Spleen (tissue), 11 donors: ENCODE data around the gene IQSEC1. TPM values are rescaled to one million over a fixed set of nuclear protein-coding genes. Genes with fewer than 3 reads are reported as not detected.
A peak's percentile ranks its signal among the peaks of the same experiment; 100 is the strongest.
"Not testable (repeated sequence)": the region's sequence is repeated elsewhere in the genome, so short reads cannot be mapped to it uniquely, and the experiment has no call there.

Source experiments
- DNase-seq: peaks from one replicate; pipeline ENCODE4 v3.0.0-alpha.2; 2020
- H3K27ac ChIP-seq, 8 donors: fragments of 200-600 bp; sonication (generic) in 7 of 8; 1 replicate in 4 of 8; 2 replicates in 4 of 8; pipeline versions ENCODE4 v1.5.0 to v1.8.0; 2016 to 2021; ENCODE audit warnings: inconsistent platforms in 4 of 8, mild to moderate bottlenecking in 4 of 8, moderate library complexity in 1 of 8
- H3K27me3 ChIP-seq, 7 donors: fragments of 200-600 bp; sonication (generic) in 6 of 7; replicated peaks in 1 of 7; 1 replicate in 4 of 7; 2 replicates in 3 of 7; pipeline versions ENCODE4 v1.5.0 to v1.8.0; 2016 to 2021; ENCODE audit warnings: inconsistent platforms in 3 of 7, mild to moderate bottlenecking in 1 of 7
- H3K36me3 ChIP-seq, 6 donors: fragments of 200-600 bp; sonication (generic) in 5 of 6; 1 replicate in 4 of 6; 2 replicates in 2 of 6; pipeline versions ENCODE4 v1.5.0 to v1.8.0; 2016 to 2021; ENCODE audit warnings: inconsistent platforms in 2 of 6
- H3K4me1 ChIP-seq, 6 donors: fragments of 200-600 bp; sonication (generic) in 5 of 6; 1 replicate in 3 of 6; 2 replicates in 3 of 6; pipeline versions ENCODE4 v1.5.0 to v1.8.0; 2016 to 2021; ENCODE audit warnings: inconsistent platforms in 3 of 6
- H3K4me3 ChIP-seq, 8 donors: fragments of 200-600 bp; sonication (generic) in 7 of 8; 1 replicate in 4 of 8; 2 replicates in 4 of 8; pipeline versions ENCODE4 v1.5.0 to v1.8.0; 2016 to 2021; ENCODE audit warnings: inconsistent platforms in 4 of 8, mild to moderate bottlenecking in 4 of 8, moderate library complexity in 2 of 8
- H3K9me3 ChIP-seq, 8 donors: fragments of 200-600 bp; sonication (generic) in 7 of 8; 1 replicate in 4 of 8; 2 replicates in 4 of 8; pipeline versions ENCODE4 v1.5.0 to v1.8.0; 2016 to 2021; ENCODE audit warnings: inconsistent platforms in 4 of 8
- POLR2A ChIP-seq, 3 donors: fragments of 450-650 bp; IDR thresholded peaks; one replicate each; pipeline ENCODE4 v1.5.1; 2017; ENCODE audit warnings: antibody characterized with exemption in 3 of 3, mild to moderate bottlenecking in 1 of 3
- POLR2AphosphoS5 ChIP-seq, 3 donors: sonication (generic); formaldehyde crosslinking; IDR thresholded peaks; one replicate each; pipeline ENCODE4 v1.5.1; 2017; ENCODE audit warnings: antibody characterized with exemption in 3 of 3
- WGBS, 5 donors: extraction: QIAGEN DNeasy Blood & Tissue Kit in 3 of 5; methylation state at CpG; one replicate each; pipeline versions ENCODE4 v1.1.5 to v1.1.7; 2013 to 2018; 5-methylcytosine and 5-hydroxymethylcytosine counted together
- intact Hi-C: fragments of 100-400 bp; cut with DNase I; formaldehyde crosslinking; loops from one replicate; pipeline ENCODE4 v1.15.0; 2023; ENCODE audit warnings: low total_unique reads
- polyA plus RNA-seq, 3 donors: library from polyadenylated mRNA; stranded (reverse); fragments of 200-250 nt; gene quantifications; one replicate each; pipeline ENCODE4 v1.2.1, GENCODE V29; 2013
- total RNA-seq, 7 donors: library from RNA; depleted of rRNA in 3 of 7; stranded (reverse); fragments of >200 nt in 3 of 7; fragmentation: NEBNext Ultra II Directional in 4 of 7; extraction: Animal tissue kit (Norgen Biotek cat#: 25700) in 4 of 7; gene quantifications; one replicate each; pipeline versions ENCODE4 v1.1.0 to v1.2.1, GENCODE V29; 2016 to 2021
- TF ChIP-seq, protein P1 (sequence below), 11 experiments: fragments of 200-600 bp in 7 of 11; fragments of 450-650 bp in 4 of 11; sonication (generic) in 4 of 11; IDR thresholded peaks in 8 of 11; conservative IDR thresholded peaks in 3 of 11; 1 replicate in 7 of 11; 2 replicates in 4 of 11; pipeline versions ENCODE4 v1.4.0 to v1.8.0; 2016 to 2021; ENCODE audit warnings: antibody characterized with exemption in 11 of 11, inconsistent platforms in 4 of 11, mild to moderate bottlenecking in 1 of 11
- donor health status: healthy with polysubstance abuse.
- donor health status: DM: no; HTN: no; CAD: no; lungs with moderate emphysema.
- donor health status: DM: no; HTN: no; CAD: no.
- donor health status: Bipolar disorder and iron deficiency.
- donor health status: healthy.
- donor health status: DM: no; HTN: no; CAD: no.
- donor health status: DM: yes; HTN: yes; CAD: no.

The IQSEC1 gene
- total and polyA plus RNA-seq, 10 donors: 23.0 to 170 (median 116) TPM

DNA sequence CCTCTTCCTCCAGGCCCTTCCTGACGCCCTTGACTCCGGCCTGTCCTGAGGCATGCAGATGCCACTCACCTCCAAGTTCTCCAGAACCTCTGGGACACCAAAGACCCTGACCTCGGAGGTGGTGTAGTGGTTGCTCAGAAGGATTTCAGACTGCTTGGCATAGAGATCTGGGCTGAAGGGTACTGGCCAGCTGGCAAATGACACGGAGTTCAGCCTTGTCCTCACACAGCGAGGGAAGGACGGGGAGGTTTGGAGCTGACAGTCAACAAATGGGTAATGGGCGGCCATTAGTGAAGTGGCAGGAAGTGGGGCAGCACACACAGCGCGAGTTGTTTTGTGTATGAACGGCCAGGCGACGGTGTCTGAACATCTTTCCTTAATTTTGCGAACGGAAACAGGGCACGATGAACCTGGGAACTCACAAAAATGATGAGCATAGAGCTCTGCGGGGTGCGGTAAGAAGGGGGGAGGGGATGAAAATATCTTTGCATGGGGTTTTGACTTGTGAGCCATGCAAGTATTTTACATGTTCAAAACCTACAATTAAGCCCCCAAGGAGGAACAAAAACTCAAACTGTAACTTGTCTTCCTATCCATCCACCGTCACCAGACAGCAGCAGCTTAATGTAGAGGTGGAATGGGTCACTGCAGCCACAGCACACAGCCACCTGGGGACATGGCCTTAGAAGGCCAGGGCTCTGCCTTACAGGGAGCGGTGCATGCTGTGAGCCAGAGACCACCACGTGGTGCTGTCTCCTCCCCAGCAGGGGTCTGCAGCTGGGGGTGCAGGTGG, 188.2 kb downstream of the IQSEC1 start:
- H3K27me3 ChIP-seq: peaks cover 0 to 23% (median 0%) of the 10 kb centered on the region in 7 donors
- H3K9me3 ChIP-seq: no peaks in the 10 kb centered on the region
- intact Hi-C loops: no loop called here
- TF ChIP-seq POLR2AphosphoS5 (IDR thresholded peaks at IDR 0.05): peak in 1 of 3 donors; percentile 15
- TF ChIP-seq, protein P1, sequence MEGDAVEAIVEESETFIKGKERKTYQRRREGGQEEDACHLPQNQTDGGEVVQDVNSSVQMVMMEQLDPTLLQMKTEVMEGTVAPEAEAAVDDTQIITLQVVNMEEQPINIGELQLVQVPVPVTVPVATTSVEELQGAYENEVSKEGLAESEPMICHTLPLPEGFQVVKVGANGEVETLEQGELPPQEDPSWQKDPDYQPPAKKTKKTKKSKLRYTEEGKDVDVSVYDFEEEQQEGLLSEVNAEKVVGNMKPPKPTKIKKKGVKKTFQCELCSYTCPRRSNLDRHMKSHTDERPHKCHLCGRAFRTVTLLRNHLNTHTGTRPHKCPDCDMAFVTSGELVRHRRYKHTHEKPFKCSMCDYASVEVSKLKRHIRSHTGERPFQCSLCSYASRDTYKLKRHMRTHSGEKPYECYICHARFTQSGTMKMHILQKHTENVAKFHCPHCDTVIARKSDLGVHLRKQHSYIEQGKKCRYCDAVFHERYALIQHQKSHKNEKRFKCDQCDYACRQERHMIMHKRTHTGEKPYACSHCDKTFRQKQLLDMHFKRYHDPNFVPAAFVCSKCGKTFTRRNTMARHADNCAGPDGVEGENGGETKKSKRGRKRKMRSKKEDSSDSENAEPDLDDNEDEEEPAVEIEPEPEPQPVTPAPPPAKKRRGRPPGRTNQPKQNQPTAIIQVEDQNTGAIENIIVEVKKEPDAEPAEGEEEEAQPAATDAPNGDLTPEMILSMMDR (IDR thresholded peaks at IDR 0.05 in 8 of 11, conservative IDR thresholded peaks at IDR 0.05 in 3 of 11): no peak
- TF ChIP-seq POLR2A (IDR thresholded peaks at IDR 0.05): no peak
- peak overlapping the region in 1 of 8 donors; percentile 1 for H3K4me3 ChIP-seq
- WGBS, 5 donors: 70 to 87% (median 72%) methylated on average over 20 of the region's 20 CpGs
- peak overlapping the region in 4 of 8 donors; percentile 15 to 38 (median 18) for H3K27ac ChIP-seq
- DNase-seq: peak; percentile 73
- peaks cover 0 to 45% (median 28%) of the 10 kb centered on the region in 6 donors for H3K4me1 ChIP-seq
- no peaks in the 10 kb centered on the region for H3K36me3 ChIP-seq

DNA sequence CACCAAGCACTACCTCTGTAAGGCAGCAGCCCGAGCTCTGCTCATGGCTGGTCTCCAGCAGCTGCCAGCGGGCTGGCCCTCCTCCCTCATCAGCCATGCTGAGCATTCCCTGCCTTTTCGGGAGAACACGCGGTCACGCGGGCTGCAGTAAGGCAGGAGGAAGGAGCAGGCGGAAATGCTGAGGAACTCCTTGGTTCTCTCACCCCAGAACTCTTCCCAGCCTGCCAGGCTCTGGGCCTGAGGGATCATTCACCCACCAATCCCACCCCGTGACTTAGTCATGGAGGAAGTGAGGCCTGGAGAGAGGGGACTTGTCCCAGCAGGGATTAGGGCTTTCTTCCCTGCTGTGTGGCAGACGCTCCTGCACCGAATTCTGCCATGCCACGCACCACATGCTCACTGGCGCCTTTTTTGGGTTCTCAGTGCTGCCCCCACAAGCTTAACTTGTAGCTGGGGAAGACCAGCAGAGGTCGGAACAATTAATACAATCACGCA, 189.0 kb downstream of the IQSEC1 start:
- H3K36me3 ChIP-seq: no peaks in the 10 kb centered on the region
- peaks cover 0 to 23% (median 0%) of the 10 kb centered on the region in 7 donors for H3K27me3 ChIP-seq
- no peak overlapping the region for H3K4me3 ChIP-seq
- 73 to 88% (median 77%) methylated on average over 15 of the region's 15 CpGs for WGBS, 5 donors
- H3K27ac ChIP-seq: peak overlapping the region in 1 of 8 donors; percentile 38
- intact Hi-C loops: no loop called here
- no peaks in the 10 kb centered on the region for H3K9me3 ChIP-seq
- H3K4me1 ChIP-seq: peaks cover 0 to 45% (median 28%) of the 10 kb centered on the region in 6 donors
- DNase-seq: no peak
- TF ChIP-seq POLR2AphosphoS5 (IDR thresholded peaks at IDR 0.05): no peak
- TF ChIP-seq, protein P1 (IDR thresholded peaks at IDR 0.05 in 8 of 11, conservative IDR thresholded peaks at IDR 0.05 in 3 of 11): no peak
- TF ChIP-seq POLR2A (IDR thresholded peaks at IDR 0.05): no peak

DNA sequence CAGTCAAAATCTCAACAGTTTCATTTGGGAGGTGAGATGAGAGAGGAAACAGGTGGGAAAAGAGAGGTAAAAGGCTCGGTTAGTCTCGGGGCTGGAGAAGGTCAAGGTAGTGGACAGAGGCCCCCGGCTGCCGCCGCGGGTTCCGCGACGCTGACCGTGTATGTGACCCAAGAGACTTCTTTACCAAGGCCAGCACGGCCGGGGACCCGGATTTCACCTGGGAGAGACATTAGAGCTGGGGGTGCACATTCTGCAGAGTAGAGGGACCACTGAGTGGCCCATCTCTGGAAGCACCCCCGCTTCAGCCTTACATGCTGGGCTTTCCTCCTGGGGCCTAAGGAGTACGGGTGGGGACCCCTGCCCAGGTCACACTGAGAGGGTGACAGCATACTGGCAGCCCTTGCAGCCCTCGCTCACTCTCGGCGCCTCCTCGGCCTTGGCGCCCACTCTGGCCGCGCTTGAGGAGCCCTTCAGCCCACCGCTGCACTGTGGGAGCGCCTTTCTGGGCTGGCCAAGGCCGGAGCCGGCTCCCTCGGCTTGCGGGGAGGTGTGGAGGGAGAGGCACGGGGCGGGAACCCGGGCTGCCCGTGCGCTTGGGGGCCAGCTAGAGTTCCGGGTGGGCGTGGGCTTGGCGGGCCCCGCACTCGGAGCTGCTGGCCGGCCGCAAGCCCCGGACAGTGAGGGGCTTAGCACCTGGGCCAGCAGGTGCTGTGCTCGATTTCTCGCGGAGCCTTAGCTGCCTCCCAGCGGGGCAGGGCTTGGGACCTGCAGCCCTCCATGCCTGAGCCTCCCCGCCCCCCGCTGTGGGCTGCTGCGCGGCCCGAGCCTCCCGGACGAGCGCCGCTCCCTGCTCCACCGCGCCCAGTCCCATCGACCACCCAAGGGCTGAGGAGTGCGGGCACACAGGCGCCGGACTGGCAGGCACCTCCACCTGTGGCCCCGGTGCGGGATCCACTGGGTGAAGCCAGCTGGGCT, 190.6 kb downstream of the IQSEC1 start:
- H3K9me3 ChIP-seq: no peaks in the 10 kb centered on the region
- peaks cover 0 to 7% (median 0%) of the 10 kb centered on the region in 7 donors for H3K27me3 ChIP-seq
- no peak for DNase-seq
- TF ChIP-seq POLR2AphosphoS5 (IDR thresholded peaks at IDR 0.05) (no peak), POLR2A (IDR thresholded peaks at IDR 0.05) (no peak)
- TF ChIP-seq, protein P1 (IDR thresholded peaks at IDR 0.05 in 8 of 11, conservative IDR thresholded peaks at IDR 0.05 in 3 of 11): no peak
- intact Hi-C loops: no loop called here
- no peaks in the 10 kb centered on the region for H3K36me3 ChIP-seq
- no peak overlapping the region for H3K4me3 ChIP-seq
- peak overlapping the region in 3 of 8 donors; percentile 9 to 12 (median 10) for H3K27ac ChIP-seq
- peaks cover 0 to 56% (median 30%) of the 10 kb centered on the region in 6 donors for H3K4me1 ChIP-seq
- 93 to 97% (median 94%) methylated on average over 34 to 62 of the region's 62 CpGs for WGBS, 5 donors

DNA sequence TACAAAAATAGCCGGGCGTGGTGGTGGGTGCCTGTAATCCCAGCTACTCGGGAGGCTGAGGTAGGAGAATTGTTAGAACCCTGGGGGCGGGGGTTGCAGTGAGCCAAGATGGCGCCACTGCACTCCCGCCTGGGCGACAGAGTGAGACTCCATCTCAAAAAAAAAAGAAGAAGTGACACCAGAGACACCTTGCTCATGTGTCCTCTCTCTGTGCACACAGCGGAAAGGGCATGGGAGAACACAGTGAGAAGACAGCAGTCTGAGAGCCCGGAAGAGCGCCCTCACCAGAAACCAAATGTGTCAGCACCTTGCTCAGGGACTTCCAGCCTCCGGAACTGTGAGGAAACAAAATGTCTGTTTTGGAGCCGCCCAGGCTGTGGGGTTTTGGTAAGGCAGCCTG, 191.4 kb downstream of the IQSEC1 start:
- H3K36me3 ChIP-seq, H3K27me3 ChIP-seq, DNase-seq, H3K9me3 ChIP-seq, H3K4me3 ChIP-seq, intact Hi-C loops: not testable (repeated sequence)
- Histone ChIP-seq H3K4me1 (peaks cover 0 to 56% (median 30%) of the 10 kb centered on the region in 6 donors), H3K27ac (peak overlapping the region in 3 of 8 donors; percentile 9 to 40 (median 12))
- 75 to 86% (median 84%) methylated on average over 12 of the region's 12 CpGs for WGBS, 5 donors
